Right lobe of liver (tissue), 6 donors: ENCODE data around the gene MAGEB4. TPM values are rescaled to one million over a fixed set of nuclear protein-coding genes. Genes with fewer than 3 reads are reported as not detected.
"Not testable (repeated sequence)": the region's sequence is repeated elsewhere in the genome, so short reads cannot be mapped to it uniquely, and the experiment has no call there.

ENCODE experiments used
- ATAC-seq, 4 donors: fragments of 200-7000 bp; cut with Tn5 transposase; one replicate each; pipeline ENCODE4 v1.9.1; 2020; ENCODE audit warnings: mild to moderate bottlenecking in 4 of 4, moderate library complexity in 4 of 4
- DNase-seq, 3 donors: peaks; one replicate each; pipeline ENCODE4 v3.0.0-alpha.2; 2020
- H3K27ac ChIP-seq, 3 donors: fragments of 200-600 bp; one replicate each; pipeline ENCODE4 v1.8.0; 2022
- H3K27me3 ChIP-seq, 2 donors: fragments of 200-600 bp; one replicate each; pipeline ENCODE4 v1.8.0; 2022
- H3K36me3 ChIP-seq, 4 donors: fragments of 200-600 bp; sonication (generic) in 1 of 4; one replicate each; pipeline versions ENCODE4 v1.5.1 to v1.8.0; 2017 to 2022; ENCODE audit warnings: control low read depth in 1 of 4
- H3K4me1 ChIP-seq, 4 donors: fragments of 200-600 bp; sonication (generic) in 1 of 4; one replicate each; pipeline versions ENCODE4 v1.5.1 to v1.8.0; 2017 to 2022; ENCODE audit warnings: control low read depth in 1 of 4
- H3K4me3 ChIP-seq, 3 donors: fragments of 200-600 bp; one replicate each; pipeline ENCODE4 v1.8.0; 2022
- H3K9me3 ChIP-seq, 4 donors: fragments of 200-600 bp; sonication (generic) in 1 of 4; one replicate each; pipeline versions ENCODE4 v1.5.1 to v1.8.0; 2017 to 2022; ENCODE audit warnings: control low read depth in 1 of 4
- POLR2A ChIP-seq: fragments of 450-650 bp; IDR thresholded peaks from one replicate; pipeline ENCODE4 v1.6.1; 2017; ENCODE audit warnings: antibody characterized with exemption, mild to moderate bottlenecking
- WGBS: methylation state at CpG from one replicate; pipeline ENCODE4 v1.1.6; 2018; ENCODE audit warnings: low coverage, low lambda C conversion rate; ENCODE audit not compliant: insufficient coverage; ENCODE audit errors: missing lambda C conversion rate; 5-methylcytosine and 5-hydroxymethylcytosine counted together
- intact Hi-C, 2 donors: fragments of 100-400 bp; cut with DNase I; formaldehyde crosslinking; loops; one replicate each; pipeline versions ENCODE4 v1.11.2 to v1.14.1; 2022
- long read RNA-seq: library from polyadenylated mRNA; unstranded; transcript quantifications from one replicate; pipeline ENCODE4 v2.0.0, GENCODE V29; 2019
- total RNA-seq, 6 experiments: library from RNA; depleted of rRNA in 2 of 6; stranded (reverse); fragments of >200 nt in 2 of 6; fragmentation: NEBNext Ultra II Directional in 3 of 6; extraction: Animal tissue kit (Norgen Biotek cat#: 25700) in 3 of 6; gene quantifications; one replicate each; pipeline versions ENCODE4 v1.1.0 to v1.2.4, GENCODE V29; 2016 to 2023
- TF ChIP-seq, protein P1 (sequence below), 4 donors: fragments of 200-600 bp in 3 of 4; fragments of 450-650 bp in 1 of 4; IDR thresholded peaks; one replicate each; pipeline versions ENCODE4 v1.5.1 to v1.8.0; 2016 to 2022; ENCODE audit warnings: antibody characterized with exemption in 4 of 4, mild to moderate bottlenecking in 2 of 4
- donor health status: DM: no; HTN: yes; CAD: no.
- donor health status: DM: no; HTN: no; CAD: no.
- donor health status: DM: no; HTN: no; CAD: no.
- donor health status: DM: no; HTN: yes; CAD: no.
- donor health status: DM: no; HTN: yes; CAD: no.

The MAGEB4 gene, protein sequence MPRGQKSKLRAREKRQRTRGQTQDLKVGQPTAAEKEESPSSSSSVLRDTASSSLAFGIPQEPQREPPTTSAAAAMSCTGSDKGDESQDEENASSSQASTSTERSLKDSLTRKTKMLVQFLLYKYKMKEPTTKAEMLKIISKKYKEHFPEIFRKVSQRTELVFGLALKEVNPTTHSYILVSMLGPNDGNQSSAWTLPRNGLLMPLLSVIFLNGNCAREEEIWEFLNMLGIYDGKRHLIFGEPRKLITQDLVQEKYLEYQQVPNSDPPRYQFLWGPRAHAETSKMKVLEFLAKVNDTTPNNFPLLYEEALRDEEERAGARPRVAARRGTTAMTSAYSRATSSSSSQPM
- not detected for total RNA-seq
- long read RNA-seq: 0 reads

GRCh38 chrX:30241724-30242415 lies at the start of gene MAGEB4:
Gene MAGEB4 (plus strand): TSS chrX:30242000. CDS start chrX:30242136, 136 bp downstream.
- no peaks in the 10 kb centered on the region for H3K27me3 ChIP-seq
- H3K4me1 ChIP-seq: no peaks in the 10 kb centered on the region
- TF ChIP-seq POLR2A: no peak
- TF ChIP-seq, protein P1, sequence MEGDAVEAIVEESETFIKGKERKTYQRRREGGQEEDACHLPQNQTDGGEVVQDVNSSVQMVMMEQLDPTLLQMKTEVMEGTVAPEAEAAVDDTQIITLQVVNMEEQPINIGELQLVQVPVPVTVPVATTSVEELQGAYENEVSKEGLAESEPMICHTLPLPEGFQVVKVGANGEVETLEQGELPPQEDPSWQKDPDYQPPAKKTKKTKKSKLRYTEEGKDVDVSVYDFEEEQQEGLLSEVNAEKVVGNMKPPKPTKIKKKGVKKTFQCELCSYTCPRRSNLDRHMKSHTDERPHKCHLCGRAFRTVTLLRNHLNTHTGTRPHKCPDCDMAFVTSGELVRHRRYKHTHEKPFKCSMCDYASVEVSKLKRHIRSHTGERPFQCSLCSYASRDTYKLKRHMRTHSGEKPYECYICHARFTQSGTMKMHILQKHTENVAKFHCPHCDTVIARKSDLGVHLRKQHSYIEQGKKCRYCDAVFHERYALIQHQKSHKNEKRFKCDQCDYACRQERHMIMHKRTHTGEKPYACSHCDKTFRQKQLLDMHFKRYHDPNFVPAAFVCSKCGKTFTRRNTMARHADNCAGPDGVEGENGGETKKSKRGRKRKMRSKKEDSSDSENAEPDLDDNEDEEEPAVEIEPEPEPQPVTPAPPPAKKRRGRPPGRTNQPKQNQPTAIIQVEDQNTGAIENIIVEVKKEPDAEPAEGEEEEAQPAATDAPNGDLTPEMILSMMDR (IDR thresholded peaks at IDR 0.05): no peak
- DNase-seq (no peak), ATAC-seq (no peak)
- H3K27ac ChIP-seq: no peak within 1 kb of the TSS
- no peaks in the 10 kb centered on the region for H3K36me3 ChIP-seq
- no peak within 1 kb of the TSS for H3K4me3 ChIP-seq
- intact Hi-C loops: no loop called here
- no peaks in the 10 kb centered on the region for H3K9me3 ChIP-seq
- 78% methylated on average over 7 of the region's 10 CpGs for WGBS

GRCh38 chrX:30193910-30194309 lies 47.9 kb upstream of the MAGEB4 start:
- WGBS: 44% methylated on average over 6 of the region's 6 CpGs
- H3K27ac ChIP-seq, H3K4me1 ChIP-seq, H3K36me3 ChIP-seq, intact Hi-C loops, ATAC-seq, H3K27me3 ChIP-seq, H3K9me3 ChIP-seq, H3K4me3 ChIP-seq, DNase-seq: not testable (repeated sequence)

DNA sequence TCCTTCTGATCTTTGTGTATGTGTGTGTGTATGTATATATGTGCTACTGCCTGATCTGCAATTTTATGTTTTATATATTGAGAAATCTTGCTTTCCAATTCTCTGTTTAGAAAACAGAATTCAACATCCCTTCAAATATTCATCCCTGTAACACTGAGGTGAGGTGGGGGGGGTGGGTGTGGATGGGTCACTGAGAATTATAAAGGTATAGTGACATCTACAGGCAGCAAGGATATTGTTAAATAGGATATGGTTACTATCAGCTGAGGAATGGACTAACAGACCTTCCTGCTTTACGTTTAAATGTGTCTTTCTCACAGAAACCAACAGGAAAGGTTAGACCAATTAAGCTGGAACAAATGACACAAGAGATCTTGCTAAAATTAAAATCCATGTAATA lies 45.5 kb upstream of the MAGEB4 start:
- Histone ChIP-seq H3K27ac (no peak overlapping the region), H3K36me3 (no peaks in the 10 kb centered on the region), H3K9me3 (no peaks in the 10 kb centered on the region), H3K27me3 (peaks cover 0 to 7% of the 10 kb centered on the region in 2 donors), H3K4me1 (no peaks in the 10 kb centered on the region), H3K4me3 (no peak overlapping the region)
- no peak for TF ChIP-seq POLR2A
- TF ChIP-seq, protein P1 (IDR thresholded peaks at IDR 0.05): peak in 1 of 4 donors; percentile 16
- intact Hi-C loops: no loop called here
- ATAC-seq (peak in 1 of 4 donors; percentile 24), DNase-seq (no peak)
- 5% methylated on average over 1 of the region's 1 CpG for WGBS

GRCh38 chrX:30212172-30212571 lies 29.6 kb upstream of the MAGEB4 start:
- TF ChIP-seq, protein P1 (IDR thresholded peaks at IDR 0.05): no peak
- no peak for TF ChIP-seq POLR2A
- Histone ChIP-seq H3K4me3 (no peak overlapping the region), H3K4me1 (no peaks in the 10 kb centered on the region), H3K27me3 (no peaks in the 10 kb centered on the region), H3K27ac (no peak overlapping the region), H3K36me3 (no peaks in the 10 kb centered on the region), H3K9me3 (no peaks in the 10 kb centered on the region)
- WGBS: 47% methylated on average over 2 of the region's 2 CpGs
- ATAC-seq (no peak), DNase-seq (no peak)
- intact Hi-C loops: no loop called here

DNA sequence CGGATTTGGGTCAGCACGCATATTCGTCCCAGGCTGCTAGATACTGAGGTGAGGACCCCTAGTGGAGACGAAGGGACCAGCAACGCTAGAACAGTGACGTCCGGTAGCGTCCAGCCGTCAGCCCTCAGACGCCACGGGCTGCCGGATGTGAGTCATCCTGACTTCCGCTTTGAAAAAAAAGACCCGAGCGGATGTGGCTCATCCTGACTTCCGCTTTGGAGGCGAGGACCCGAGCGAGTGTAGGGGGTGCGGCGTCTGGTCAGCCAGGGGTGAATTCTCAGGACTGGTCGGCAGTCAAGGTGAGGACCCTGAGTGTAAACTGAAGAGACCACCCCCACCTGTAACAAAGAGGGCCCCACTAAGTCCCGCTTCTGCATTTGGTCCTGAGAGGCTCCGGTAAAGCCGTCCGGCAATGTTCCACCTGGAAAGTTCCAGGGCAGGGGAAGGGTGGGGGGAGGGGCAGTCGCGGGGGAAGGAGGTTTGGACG lies 26.4 kb upstream of the MAGEB4 start, which contains the start of gene MAGEB2:
Gene MAGEB2, plus strand, starts transcription at position 207 of the 487 bp plus-strand sequence. CDS start 3,018 bp downstream, outside the sequence.
- no peak within 1 kb of the TSS for H3K27ac ChIP-seq
- no peaks in the 10 kb centered on the region for H3K4me1 ChIP-seq
- no peak for ATAC-seq
- no peaks in the 10 kb centered on the region for H3K36me3 ChIP-seq
- H3K4me3 ChIP-seq: no peak within 1 kb of the TSS
- no peak for TF ChIP-seq POLR2A
- TF ChIP-seq, protein P1 (IDR thresholded peaks at IDR 0.05): no peak
- no peak for DNase-seq
- no peaks in the 10 kb centered on the region for H3K27me3 ChIP-seq
- H3K9me3 ChIP-seq: no peaks in the 10 kb centered on the region
- 80% methylated on average over 21 of the region's 29 CpGs for WGBS
- intact Hi-C loops: no loop called here
